Stimulated activated CD4-positive, alpha-beta T cell treated with anti-CD3 and anti-CD28 coated beads, Interleukin-1b, Interleukin-23, amount 100 ng/mL, for 24 hours (primary cell): ENCODE results near the gene KRTAP5-1.

Source experiments
- DNase-seq, 4 experiments: peaks; one replicate each; pipeline ENCODE4 v3.0.0-alpha.2; 2020; ENCODE audit warnings: low read depth in 4 of 4, low spot score in 1 of 4

KRTAP5-1 gene

GRCh38 chr11:1545432-1545831 is 39.7 kb downstream of the KRTAP5-1 start:
- DNase-seq = no peak

- no peak for DNase-seq
Measured at GRCh38 chr11:1544536-1544935, 40.5 kb downstream of the KRTAP5-1 start.

- no peak for DNase-seq
Measured at GRCh38 chr11:1543606-1544263, 41.3 kb downstream of the KRTAP5-1 start.

GRCh38 chr11:1542267-1542666 is 42.8 kb downstream of the KRTAP5-1 start:
- no peak for DNase-seq

- DNase-seq = no peak
Measured at GRCh38 chr11:1541474-1542204, 43.4 kb downstream of the KRTAP5-1 start.

GRCh38 chr11:1540074-1540473 is 45.0 kb downstream of the KRTAP5-1 start:
- DNase-seq = no peak

- DNase-seq = no peak
Measured at GRCh38 chr11:1538153-1538552, 46.9 kb downstream of the KRTAP5-1 start.

GRCh38 chr11:1536065-1536843 is 48.8 kb downstream of the KRTAP5-1 start:
- no peak for DNase-seq

- DNase-seq = no peak
Measured at GRCh38 chr11:1534682-1535081, 50.4 kb downstream of the KRTAP5-1 start.
